ENCODE results near the gene LRRC3. TPM values are rescaled to one million over a fixed set of nuclear protein-coding genes. Genes with fewer than 3 reads are reported as not detected.

LRRC3 gene
- polyA plus RNA-seq, 1 donor = 2.2 TPM

DNA sequence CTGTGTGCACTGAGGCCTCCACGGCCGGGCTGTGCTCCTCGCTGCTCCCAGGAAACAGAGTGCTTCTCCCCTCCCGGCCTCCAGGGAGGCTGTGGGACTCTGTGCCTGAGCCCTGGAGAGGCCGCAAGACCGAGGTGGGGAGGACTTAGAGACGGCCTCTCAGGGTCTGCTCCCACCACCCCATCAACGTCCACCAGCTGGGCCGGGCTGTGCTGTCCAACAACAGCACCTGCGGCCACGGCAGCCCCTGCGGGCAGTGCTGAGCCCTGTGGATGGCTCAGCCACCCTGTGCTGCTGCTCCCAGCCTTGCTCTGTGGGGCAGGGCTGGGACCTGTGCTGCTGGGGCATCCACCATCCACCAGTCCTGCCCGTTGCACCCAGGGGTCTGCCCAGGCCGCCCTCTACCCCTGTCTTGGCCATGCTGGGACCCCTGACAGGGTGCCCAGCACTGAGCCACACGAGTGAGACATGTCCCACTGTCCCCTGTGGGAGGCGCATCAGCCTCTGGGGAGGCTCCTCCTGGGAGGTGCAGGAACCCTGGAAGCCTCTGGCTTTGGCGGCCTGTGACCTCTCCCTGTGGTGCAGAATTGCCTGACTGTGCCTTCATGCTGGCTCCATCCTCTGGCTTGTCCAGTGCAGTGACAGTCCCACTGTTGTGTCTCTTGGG is 31.2 kb upstream of the LRRC3 start:
- no peak for DNase-seq (ENCODE audit: low read depth)

DNA sequence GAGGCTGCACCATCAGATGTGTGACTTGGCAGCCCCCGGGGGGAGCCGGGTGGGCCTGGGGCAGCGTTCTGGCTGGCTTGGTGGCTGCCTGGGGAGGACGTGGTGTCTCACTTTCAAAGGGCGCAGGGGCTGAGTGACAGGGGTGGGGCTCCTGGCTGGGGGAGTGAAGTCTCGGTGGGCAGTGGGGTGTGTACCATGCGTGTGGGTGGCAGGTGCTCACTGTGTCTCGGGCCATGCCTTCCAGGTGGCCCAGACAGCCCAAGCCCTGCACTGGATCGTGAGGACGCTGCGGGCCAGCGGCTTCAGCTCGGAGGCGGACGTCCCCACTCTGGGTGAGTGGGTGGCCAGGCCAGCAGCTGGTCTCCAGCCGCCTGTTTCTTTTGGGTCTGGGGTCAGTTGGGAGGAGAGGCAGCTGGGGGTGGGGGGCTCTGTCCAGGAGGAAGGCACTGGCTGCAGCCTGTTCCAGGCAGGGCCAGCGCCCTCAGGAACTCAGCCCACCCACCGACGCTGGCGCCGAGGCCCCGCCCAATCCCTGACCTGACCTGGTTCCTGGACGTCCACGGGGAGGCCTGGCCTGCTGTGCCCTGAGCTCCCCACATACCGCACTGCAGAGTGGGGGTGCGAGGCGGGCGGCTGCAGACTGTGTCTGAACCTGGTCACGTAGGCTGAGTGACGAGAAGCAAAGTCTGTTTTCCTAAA is 30.6 kb upstream of the LRRC3 start:
- DNase-seq (ENCODE audit: low read depth) = no peak

DNA sequence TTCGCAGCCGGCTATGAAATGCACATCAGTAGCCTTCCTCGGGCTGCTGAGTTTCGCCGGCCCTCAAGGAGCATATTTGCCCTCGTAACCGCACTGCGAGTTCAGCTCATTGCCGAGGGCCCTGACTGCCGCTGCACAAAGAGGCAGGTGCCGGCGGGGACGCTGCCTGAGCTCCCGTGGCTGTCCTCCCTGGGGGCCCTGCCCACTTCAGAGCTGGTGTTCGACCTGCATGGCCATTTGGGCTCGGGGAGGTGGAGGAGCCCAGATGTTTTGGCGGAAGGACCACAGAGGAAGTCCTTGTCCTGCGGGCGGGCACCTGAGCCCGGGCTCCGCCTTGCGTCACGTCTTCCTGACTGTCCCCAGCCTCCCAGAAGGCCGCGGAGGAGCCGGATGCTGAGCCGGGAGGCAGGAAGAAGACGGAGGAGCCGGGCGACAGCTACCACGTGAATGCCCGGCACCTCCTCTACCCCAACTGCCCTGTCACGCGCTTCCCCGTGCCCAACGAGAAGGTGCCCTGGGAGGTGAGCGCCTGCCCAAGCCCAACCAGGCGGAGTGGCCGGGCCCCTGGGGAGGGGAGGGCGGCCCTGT is 29.9 kb upstream of the LRRC3 start:
- DNase-seq (ENCODE audit: low read depth) = no peak

DNA sequence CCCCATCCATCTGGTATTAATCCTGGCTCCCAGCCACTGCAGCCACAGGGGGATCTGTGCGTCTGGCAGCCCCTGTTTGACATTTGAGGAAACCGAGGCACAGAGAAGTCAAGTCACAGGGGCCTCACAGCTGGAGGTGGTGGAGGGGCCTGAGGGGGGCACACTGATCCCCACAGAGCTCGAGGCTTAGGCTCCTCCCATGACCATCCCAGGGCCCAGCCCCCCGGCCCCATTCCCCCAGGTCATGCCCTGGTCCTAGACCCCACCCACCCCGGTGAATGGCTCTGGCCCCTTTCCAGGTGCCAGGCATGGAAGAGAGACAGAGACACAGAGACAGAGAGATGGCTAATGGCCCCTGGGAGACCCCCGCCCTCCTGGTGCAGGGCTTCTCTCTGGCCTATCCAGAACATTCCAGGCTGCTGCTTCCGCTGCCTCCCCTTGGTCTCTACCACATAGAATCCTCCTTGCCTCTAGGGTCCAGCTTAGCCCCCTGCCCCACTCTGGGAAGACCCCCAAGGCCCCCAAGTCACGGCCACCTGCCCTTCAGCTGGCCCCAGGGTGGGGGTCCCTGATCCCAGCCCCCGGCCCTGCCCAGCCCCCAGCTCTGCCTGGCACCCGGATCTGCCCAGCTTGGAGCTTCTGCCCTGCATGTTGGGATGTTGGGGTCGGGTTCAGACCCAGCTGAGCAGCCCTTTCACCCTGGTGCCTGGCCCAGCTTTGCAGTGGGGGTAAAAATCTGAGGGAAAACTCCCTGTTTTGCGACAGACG is 29.2 kb upstream of the LRRC3 start:
- no peak for DNase-seq (ENCODE audit: low read depth)

DNA sequence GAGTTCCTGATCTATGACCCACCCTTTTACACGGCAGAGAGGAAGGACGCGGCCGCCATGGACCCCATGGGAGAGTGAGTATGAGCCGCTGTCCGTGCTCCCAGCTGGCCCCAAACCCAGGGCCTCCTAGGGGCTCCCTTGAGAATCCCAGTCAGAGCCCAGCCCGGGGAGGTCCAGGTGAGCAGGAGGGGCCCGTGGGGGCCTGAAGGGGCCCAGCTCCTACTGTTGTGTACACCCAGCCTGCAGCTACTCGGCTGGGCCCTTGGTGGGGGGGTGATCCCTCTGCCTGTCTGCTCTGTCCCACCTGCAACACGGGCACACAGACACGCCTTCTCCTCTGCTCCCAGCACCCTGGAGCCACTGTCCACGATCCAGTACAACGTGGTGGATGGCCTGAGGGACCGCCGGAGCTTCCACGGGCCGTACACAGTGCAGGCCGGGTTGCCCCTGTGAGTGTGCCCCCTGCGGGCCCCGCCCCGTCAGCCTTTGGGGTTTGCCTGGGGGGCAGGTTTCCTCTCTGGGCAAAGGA is 28.6 kb upstream of the LRRC3 start:
- no peak for DNase-seq (ENCODE audit: low read depth)

DNA sequence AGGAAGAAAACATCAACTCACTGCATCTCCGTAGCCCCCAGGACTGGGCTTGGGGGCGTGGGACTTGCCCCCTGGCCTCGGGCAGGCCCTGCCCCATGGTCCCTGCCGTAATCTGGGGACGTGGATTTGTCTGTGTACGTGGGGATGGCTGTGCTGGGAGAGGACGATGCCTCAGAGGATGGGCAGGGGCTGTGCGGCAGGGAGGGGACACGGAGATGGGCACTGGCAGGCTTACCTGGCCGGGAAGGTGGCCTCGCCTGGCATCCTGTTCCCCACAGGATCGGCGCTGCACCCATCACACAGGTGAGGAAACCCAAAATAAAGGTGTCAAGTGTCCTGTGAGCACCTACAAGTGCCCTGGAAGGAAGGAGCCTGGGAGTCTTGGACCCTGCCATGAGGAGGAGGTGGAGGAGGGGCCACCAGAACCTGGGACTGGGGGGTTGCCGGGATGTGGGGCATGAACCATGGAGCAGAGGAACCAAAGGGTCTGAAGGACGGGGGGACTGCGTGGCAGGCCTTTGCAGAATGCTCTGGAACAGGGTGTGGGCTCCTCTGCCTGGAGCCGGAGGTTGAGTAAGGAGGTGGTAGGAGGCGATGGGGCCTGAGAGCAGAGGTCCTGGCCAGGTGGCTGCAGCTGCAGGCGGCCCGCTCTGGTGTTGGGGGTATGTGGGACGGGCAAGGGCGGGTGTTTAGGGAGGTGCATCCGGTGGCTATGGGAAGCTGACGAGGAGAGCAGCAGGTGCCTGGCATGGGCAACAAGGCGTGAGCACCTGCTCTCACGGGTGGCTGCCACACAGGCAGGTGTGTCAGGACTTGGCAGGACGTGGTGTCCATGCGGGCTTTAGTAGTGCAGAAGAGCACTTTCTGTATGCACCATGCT is 27.8 kb upstream of the LRRC3 start:
- no peak for DNase-seq (ENCODE audit: low read depth)

DNA sequence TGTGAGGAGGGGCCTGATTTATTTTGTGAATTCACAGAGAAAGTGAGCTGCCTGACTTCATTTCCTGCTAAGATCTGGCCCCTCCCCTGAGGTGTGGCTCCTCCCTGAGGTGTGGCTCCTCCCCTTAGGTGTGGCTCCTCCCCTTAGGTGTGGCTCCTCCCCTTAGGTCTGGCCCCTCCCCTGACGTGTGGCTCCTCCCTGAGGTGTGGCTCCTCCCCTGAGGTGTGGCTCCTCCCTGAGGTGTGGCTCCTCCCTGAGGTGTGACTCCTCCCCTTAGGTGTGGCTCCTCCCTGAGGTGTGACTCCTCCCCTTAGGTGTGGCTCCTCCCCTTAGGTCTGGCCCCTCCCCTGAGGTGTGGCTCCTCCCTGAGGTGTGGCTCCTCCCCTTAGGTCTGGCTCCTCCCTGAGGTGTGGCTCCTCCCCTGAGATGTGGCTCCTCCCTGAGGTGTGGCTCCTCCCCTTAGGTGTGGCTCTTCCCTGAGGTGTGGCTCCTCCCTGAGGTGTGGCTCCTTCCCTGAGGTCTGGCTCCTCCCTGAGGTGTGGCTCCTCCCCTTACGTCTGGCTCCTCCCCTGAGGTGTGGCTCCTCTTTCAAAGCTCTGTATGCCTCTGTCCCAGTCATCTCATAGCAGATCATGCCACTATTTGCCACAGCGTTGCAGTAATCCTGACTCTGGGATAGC is 26.9 kb upstream of the LRRC3 start:
- DNase-seq (ENCODE audit: low read depth) = no peak

DNA sequence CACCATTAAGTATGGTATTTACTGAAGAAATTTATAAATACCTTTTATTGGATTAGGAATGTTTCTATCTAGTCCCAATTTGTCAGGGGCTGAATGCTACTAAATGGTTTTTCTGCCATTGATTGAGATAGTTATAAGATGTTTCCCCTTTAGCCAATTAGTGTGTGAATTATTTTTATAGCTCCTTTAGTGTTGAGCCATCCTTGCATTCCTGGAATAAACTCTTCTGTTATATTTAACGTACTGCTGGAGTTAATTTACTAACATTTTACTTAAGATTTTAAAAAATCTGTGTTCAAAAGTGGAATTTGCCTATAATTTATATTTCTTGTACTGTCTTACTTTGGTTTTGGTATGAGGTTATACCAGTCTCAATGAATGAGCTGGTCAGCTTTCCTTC is 25.4 kb upstream of the LRRC3 start:
- no peak for DNase-seq (ENCODE audit: low read depth)

DNA sequence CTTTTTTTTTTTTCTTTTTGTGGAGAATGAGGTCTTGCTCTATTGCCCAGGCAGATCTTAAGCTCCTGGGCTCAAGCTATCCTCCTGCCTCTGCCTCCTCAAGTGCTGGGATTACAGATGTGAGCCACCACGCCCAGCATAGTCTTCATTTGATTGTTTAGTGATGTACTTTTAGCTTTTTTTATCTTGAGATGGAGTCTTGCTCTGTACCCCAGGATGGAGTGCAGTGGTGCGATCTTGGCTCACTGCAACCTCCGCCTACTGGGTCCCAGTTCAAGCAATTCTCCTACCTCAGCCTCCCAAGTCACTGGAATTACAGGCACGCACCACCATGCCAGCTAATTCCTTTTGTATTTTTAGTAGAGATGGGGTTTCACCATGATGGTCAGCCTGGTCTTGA is 24.0 kb upstream of the LRRC3 start:
- no peak for DNase-seq (ENCODE audit: low read depth)

DNA sequence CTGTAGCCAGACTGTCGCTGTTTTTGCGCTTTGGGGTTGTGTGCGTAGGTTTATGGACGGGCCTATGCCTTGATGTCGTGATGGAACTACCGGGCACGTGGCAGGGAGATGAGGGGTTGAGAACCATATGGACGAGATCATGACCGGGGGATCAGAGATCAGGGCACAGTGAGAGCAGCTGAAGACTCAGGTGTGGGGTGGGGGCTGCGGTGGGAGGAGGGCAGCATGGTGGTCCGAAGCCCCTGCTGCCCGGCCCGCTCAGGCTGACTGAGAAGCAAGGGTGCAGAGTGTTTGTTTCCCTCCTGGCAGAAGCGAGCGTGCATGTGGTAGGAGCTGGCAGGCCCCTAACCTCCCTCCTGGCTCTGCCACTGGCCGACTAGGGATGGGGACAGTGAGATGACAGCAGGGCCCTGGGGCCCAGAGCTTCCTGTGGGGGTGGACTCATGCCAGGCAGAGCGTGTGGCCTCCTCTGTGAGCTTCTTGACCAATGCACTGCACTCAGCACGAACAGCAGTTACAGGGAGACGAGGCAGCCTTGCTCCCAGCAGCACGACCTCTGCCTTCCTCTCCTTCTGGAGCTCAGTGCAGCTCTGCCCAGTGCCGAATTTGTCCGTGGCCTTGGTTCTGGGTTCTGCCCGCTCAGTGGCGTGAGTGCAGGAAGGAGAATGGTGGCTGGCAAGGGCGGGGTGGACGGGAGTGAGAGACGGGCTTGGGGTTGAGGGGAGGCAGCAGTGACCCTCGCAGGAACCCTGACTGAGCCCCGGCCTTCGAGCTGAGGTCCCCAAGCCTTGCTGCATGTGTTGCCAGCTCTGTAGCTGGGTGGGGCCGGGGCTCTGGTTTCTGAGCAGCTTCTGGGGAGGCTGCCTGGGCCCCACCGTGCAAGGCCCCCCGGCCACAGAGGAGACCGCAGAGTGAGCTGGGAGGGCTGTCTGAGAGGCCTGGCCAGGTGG is 22.2 kb upstream of the LRRC3 start:
- DNase-seq (ENCODE audit: low read depth) = no peak

DNA sequence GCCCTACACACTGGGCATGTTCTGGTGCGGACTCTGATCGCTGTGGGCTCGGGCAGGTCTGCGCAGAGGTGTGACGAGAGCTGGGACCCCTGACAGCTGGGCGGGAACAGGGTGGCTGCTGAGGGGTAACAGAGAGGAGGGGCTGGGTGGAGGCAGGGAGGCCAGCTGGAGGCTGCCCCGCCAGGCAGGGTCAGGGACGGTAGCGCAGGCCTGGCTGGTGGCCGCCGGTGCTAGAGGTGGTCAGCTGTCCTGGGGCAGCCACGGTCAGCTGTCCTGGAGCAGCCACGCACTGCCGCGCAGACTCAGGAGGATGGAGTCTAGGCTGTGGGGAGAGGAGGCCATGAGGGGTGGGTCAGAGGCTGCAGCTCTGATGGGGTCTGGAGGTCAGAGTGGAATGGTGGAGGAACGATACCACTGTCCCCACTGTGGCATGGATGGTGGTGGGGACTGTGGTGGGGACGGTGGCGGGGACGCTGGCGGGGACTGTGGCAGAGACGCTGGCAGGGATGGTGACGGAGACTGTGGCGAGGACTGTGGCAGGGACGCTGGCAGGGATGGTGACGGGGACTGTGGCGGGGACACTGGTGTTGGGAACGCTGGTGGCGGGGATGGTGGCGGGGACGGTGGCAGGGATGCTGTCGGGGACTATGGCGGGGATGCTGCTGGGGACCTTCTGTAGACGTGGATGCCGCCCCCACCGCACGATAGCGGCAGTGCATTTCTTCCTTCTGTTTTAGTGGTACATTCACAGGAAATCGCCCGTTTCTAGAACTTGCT is 21.3 kb upstream of the LRRC3 start:
- no peak for DNase-seq (ENCODE audit: low read depth)

DNA sequence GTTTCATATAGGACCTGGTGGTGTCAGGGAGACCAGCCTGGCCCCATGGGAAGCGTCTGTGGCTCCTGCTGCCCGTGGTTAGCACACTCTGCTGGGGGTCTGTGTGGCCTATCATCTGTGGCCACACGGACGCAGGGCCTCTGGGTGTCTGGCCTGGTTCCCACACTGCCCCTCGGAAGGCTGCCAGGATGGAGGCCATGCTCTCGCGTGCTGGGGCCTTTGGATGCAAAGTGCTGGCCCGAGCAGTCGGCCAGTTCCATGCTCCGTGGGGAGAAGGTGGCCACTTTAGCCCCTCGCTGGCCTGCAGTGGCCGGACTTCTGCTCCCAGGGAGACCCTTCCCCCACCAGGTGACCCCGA is 20.8 kb upstream of the LRRC3 start:
- DNase-seq (ENCODE audit: low read depth) = no peak

DNA sequence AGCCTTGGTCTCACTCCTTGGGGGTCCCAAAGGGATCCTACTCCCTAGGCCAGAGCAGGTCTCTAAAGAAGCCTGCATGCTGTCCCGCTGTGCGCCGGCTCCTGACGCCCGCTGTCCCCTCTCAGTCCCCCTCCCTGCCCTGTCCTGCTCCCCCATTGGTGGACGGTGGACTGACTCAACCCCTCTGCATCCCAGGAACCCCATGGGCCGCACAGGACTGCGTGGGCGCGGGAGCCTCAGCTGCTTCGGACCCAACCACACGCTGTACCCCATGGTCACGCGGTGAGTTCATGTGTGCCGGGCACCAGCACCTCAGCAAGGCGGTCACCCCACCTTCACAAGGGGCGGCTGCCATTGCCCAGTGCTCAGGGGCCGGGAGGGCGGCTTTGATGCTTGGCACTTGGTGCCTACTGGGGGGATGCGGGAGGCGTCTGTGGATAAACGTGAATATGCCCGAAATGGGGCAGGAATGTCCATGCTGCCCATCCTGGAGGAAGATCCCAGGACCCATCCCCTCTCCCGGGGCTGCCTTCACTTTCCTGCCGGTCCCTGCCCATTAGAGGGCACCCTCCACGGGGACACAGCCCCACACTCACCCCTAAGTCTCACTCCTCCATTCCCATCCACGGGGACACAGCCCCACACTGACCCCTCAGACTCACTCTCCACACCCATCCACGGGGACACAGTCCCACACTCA is 20.2 kb upstream of the LRRC3 start:
- DNase-seq (ENCODE audit: low read depth) = no peak

DNA sequence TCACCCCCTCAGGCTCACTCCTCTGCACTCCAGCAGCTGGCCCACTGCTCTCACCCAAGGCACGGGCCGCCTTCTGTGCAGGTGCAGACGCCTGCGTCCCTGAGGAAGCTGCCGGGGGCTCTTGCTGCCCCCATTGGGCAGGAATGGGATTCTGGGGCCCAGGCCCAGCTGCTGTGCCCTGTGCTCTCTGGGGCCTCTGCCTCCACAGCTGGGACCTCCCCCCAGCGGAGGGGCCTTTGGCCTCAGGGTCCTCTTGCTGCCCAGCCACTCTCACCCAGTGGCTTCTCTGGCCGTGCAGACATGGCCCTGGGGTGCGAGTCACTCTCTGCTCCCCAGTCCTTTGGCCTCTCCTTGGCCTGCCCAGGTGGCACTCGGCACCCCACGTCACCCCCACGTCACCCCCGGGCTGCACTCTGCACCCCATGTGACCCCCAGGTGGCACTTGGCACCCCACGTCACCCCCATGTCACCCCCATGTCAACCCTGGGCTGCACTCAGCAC is 19.1 kb upstream of the LRRC3 start:
- no peak for DNase-seq (ENCODE audit: low read depth)

DNA sequence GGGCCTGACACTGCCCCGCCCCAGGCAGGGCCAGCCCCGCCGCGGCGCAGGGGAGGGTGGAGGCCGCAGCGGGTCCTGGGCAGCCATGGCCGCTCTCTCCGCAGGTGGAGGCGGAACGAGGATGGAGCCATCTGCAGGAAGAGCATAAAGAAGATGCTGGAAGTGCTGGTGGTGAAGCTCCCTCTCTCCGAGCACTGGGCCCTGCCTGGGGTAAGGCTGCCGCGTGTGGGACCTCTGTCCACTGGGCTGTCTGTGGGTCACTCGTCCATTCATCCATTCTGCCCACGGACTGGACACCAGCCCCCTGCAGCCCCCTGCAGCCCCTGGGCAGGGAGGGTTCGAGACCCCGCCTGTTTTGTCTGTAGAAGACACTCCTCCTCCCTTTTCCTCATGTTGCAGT is 18.4 kb upstream of the LRRC3 start:
- DNase-seq (ENCODE audit: low read depth) = no peak

DNA sequence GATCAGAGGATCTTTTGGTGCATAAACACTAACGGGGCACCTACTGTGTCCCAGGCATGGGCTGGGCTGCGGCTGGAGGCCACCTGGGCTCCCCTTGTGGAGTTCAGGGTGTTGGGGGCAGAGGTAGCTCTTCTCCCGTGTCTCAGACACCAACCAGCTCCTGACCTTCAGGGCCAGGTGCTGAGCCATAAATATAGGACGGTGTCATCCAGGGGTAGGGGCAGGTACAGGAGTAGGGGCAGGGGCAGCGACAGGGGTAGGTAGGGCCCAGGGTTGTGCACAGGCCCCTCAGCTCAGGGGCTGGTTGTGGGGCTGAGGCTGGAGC is 18.0 kb upstream of the LRRC3 start:
- DNase-seq (ENCODE audit: low read depth) = no peak

DNA sequence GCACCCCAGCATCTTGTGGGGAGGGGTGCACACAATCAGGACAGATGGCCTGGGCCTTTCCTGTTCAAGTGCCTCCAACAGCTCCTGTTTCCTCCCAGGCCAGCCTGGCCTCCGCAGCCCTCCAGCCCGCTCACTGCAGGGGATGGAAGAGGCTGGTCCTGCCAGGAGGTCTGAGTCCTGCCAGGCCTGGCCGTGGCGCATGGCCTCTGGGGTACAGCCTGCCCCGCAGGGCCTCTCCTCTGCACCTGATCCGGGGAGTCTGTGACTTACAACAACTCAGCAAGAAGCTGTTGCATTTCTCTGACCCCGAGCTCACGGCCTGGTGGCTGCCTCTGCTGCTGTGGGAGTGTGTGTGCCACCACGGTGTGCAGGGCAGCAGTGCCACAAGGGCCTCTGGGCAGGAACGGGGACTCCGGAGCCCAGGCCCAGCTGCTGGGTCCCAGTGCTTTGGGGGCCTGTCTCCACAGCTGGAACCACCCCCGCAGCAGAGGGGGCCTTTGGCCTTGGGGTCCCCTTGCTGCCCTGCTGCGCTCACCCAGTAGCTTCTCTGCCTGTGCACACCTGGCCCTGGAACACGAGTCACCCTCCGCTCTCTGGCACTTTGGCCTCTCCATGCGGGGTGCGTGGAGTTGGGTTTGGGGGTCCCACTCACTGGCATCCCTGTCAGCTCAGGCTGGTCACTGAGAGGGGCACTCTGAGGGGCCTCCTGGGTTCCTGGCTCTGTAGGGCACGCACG is 17.4 kb upstream of the LRRC3 start:
- no peak for DNase-seq (ENCODE audit: low read depth)
